ENCODE measurements around the gene SUPT7L. TPM values are rescaled to one million over a fixed set of nuclear protein-coding genes. Genes with fewer than 3 reads are reported as not detected.

Gene SUPT7L
- polyA plus RNA-seq, 1 donor (not counting 4 experiments of a cell fraction or from before 2014, with no cell fraction given) = 39.8 TPM

DNA sequence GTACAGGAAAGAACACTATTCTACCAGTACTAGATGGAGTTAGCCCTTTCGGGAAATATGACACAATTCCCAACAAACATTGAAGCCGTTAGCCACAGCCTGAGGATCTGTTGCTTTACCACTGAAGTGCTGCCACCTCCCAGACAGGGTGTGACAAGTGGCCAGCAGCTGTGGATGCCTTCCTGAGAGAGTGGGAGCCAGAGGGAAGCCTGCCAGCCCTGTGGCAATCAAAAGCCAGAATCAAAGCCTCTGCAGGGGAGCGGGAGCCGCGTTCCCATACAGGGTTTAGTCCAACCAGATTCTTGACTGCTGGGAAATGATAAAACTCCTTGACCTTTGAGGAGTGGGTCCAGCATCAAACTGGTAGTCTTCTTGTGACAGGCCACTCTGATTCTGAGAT lies 38.3 kb upstream of the SUPT7L start:
- no peak overlapping the region for H3K4me3 ChIP-seq (ENCODE audit: control insufficient read depth in 2 of 3, extremely low read depth in 1 of 3, insufficient read depth in 2 of 3, low read depth in 1 of 3, low read length in 3 of 3)
- no peaks in the 10 kb centered on the region for H3K79me2 ChIP-seq (ENCODE audit: control insufficient read depth, insufficient read depth, low read length)
- H3K27ac ChIP-seq (ENCODE audit: control insufficient read depth, insufficient read depth, low read length) = no peak overlapping the region
- no peaks in the 10 kb centered on the region for H3K9me3 ChIP-seq (ENCODE audit: control insufficient read depth, low read depth, low read length)
- no peaks in the 10 kb centered on the region for H3K27me3 ChIP-seq (ENCODE audit: control insufficient read depth, extremely low read depth, insufficient read depth, low read length)
- H3K4me2 ChIP-seq (ENCODE audit: control insufficient read depth, extremely low read depth, insufficient read depth, low read depth, low read length) = no peak overlapping the region
- FAIRE-seq = no peak
- dilution Hi-C loops (cut with MboI; ENCODE audit: extremely low pct_ligation_motif_present, low sequenced_read_pairs) = no loop called here
- peaks cover 0 to 4% of the 10 kb centered on the region in 2 experiments for H3K36me3 ChIP-seq (ENCODE audit: control insufficient read depth in 2 of 2, extremely low read depth in 1 of 2, insufficient read depth in 2 of 2, low read length in 2 of 2)
- DNase-seq (ENCODE audit: low read depth, low spot score) = no peak
- TF ChIP-seq, protein P1, sequence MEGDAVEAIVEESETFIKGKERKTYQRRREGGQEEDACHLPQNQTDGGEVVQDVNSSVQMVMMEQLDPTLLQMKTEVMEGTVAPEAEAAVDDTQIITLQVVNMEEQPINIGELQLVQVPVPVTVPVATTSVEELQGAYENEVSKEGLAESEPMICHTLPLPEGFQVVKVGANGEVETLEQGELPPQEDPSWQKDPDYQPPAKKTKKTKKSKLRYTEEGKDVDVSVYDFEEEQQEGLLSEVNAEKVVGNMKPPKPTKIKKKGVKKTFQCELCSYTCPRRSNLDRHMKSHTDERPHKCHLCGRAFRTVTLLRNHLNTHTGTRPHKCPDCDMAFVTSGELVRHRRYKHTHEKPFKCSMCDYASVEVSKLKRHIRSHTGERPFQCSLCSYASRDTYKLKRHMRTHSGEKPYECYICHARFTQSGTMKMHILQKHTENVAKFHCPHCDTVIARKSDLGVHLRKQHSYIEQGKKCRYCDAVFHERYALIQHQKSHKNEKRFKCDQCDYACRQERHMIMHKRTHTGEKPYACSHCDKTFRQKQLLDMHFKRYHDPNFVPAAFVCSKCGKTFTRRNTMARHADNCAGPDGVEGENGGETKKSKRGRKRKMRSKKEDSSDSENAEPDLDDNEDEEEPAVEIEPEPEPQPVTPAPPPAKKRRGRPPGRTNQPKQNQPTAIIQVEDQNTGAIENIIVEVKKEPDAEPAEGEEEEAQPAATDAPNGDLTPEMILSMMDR (optimal IDR thresholded peaks at IDR 0.05 in 1 of 3, IDR thresholded peaks at IDR 0.05 in 1 of 3, conservative IDR thresholded peaks at IDR 0.05 in 1 of 3; ENCODE audit: extremely low read depth in 1 of 3, insufficient read depth in 2 of 3, low read length in 3 of 3) = no peak
- TF ChIP-seq EZH2 (IDR thresholded peaks at IDR 0.05; ENCODE audit: low read length) = no peak
- H2AFZ ChIP-seq (ENCODE audit: control insufficient read depth, low read length) = no peak overlapping the region
- H3K4me1 ChIP-seq (ENCODE audit: control insufficient read depth, extremely low read depth, insufficient read depth, low read length) = peaks cover 34% of the 10 kb centered on the region
- H3K9ac ChIP-seq (ENCODE audit: control insufficient read depth, extremely low read depth, insufficient read depth, low read length) = no peak overlapping the region
- H4K20me1 ChIP-seq (ENCODE audit: control insufficient read depth, extremely low read depth, insufficient read depth, low read length) = no peaks in the 10 kb centered on the region
- no peaks in the 10 kb centered on the region for H3K9me1 ChIP-seq (ENCODE audit: control insufficient read depth, extremely low read depth, insufficient read depth, low read length)

DNA sequence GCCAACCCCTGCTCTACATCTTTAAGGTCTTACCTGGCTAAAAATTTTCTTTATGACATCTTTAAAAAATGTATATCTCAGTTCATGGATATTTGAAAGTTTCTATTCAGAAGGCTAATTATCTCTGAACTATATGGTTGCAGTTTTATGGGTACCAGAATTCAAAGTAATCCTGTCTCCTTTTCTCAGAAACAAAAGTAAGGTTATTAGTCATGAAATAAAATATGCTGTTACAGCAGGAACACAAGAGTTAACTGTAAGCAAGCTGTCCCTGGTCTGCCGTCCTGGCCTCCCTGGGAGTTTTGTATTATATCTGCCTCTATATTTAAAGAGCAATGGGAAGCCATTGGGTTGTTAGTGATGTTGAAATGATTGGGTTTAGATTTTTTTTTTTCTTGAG lies 34.2 kb upstream of the SUPT7L start:
- peaks cover 0 to 6% of the 10 kb centered on the region in 2 experiments for H3K36me3 ChIP-seq (ENCODE audit: control insufficient read depth in 2 of 2, extremely low read depth in 1 of 2, insufficient read depth in 2 of 2, low read length in 2 of 2)

More for the DNA sequence above, 34.2 kb upstream of the SUPT7L start:
- H3K27ac ChIP-seq (ENCODE audit: control insufficient read depth, insufficient read depth, low read length) = no peak overlapping the region
- no peak overlapping the region for H2AFZ ChIP-seq (ENCODE audit: control insufficient read depth, low read length)
- H3K27me3 ChIP-seq (ENCODE audit: control insufficient read depth, extremely low read depth, insufficient read depth, low read length) = no peaks in the 10 kb centered on the region
- no peak overlapping the region for H3K4me3 ChIP-seq (ENCODE audit: control insufficient read depth in 2 of 3, extremely low read depth in 1 of 3, insufficient read depth in 2 of 3, low read depth in 1 of 3, low read length in 3 of 3)
- no peak overlapping the region for H3K9ac ChIP-seq (ENCODE audit: control insufficient read depth, extremely low read depth, insufficient read depth, low read length)
- no peaks in the 10 kb centered on the region for H4K20me1 ChIP-seq (ENCODE audit: control insufficient read depth, extremely low read depth, insufficient read depth, low read length)
- DNase-seq (ENCODE audit: low read depth, low spot score) (no peak), FAIRE-seq (no peak)
- no peaks in the 10 kb centered on the region for H3K9me1 ChIP-seq (ENCODE audit: control insufficient read depth, extremely low read depth, insufficient read depth, low read length)
- TF ChIP-seq, protein P1 (optimal IDR thresholded peaks at IDR 0.05 in 1 of 3, IDR thresholded peaks at IDR 0.05 in 1 of 3, conservative IDR thresholded peaks at IDR 0.05 in 1 of 3; ENCODE audit: extremely low read depth in 1 of 3, insufficient read depth in 2 of 3, low read length in 3 of 3) = no peak
- no peak for TF ChIP-seq EZH2 (IDR thresholded peaks at IDR 0.05; ENCODE audit: low read length)
- no peaks in the 10 kb centered on the region for H3K4me1 ChIP-seq (ENCODE audit: control insufficient read depth, extremely low read depth, insufficient read depth, low read length)
- dilution Hi-C loops (cut with MboI; ENCODE audit: extremely low pct_ligation_motif_present, low sequenced_read_pairs) = no loop called here
- no peaks in the 10 kb centered on the region for H3K79me2 ChIP-seq (ENCODE audit: control insufficient read depth, insufficient read depth, low read length)
- no peak overlapping the region for H3K4me2 ChIP-seq (ENCODE audit: control insufficient read depth, extremely low read depth, insufficient read depth, low read depth, low read length)
- no peaks in the 10 kb centered on the region for H3K9me3 ChIP-seq (ENCODE audit: control insufficient read depth, low read depth, low read length)

Data from keratinocyte (primary cell).